Measurements from ENCODE around the gene SLC25A41. TPM values are rescaled to one million over a fixed set of nuclear protein-coding genes. Genes with fewer than 3 reads are reported as not detected.

SLC25A41 gene
- total and polyA plus RNA-seq, 2 of the 8 experiments (the other 6 are each of a cell fraction or from before 2014, with no cell fraction given) = 0.50 TPM; not detected in 1

DNA sequence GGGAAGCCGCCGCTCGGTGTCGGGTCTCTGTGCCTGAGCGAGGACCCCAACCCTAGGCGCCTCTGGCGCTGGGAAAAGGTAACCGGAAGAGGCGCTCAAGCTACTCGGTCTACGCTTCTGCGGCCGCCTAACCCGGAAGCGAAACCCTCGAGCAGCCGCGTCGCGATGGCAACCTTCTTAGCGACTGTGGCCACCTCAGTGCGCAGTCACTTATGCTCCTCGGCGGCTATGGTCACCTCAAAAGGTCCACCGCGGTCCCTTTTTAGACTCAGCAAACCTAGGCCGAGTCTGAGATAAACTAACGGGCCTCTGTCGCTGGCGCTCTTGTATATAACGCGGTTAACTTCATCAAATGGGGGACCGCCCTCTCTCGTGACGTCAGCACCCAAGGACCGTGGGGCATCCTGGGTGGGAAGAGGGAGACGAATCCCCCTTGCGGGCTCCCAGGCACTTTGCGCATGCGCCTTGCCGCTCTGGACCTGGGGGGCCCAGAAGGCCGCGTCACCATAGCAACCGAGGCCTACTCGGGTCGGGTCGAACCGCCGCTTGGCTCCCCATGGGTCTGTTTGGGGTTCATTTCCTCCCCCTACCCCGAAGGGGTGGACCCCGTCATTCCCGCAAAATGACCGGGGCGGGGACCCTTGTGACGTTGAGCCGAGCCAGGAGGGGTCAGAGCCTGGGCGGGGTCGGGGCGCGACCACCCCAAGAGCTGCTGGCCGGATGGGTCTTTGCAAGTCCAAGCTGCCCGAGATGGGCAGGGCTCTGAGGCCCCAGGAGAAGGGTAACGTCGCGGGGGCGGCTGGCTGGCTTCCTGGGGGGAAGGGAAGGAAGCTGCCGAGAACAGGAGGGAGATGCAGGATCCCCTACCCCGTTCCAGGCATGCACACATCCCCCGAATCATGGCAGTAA lies 40.2 kb downstream of the SLC25A41 start, which contains the start of gene GTF2F1 (continued):
- no peak for TF ChIP-seq BRCA1 (IDR thresholded peaks at IDR 0.05; ENCODE audit: low read depth, low read length)
- peak; percentile 95 for TF ChIP-seq GABPA (IDR thresholded peaks at IDR 0.05; ENCODE audit: borderline replicate concordance, insufficient read depth, low read length)
- no peak for TF ChIP-seq RNF2 (IDR thresholded peaks at IDR 0.05; ENCODE audit: borderline replicate concordance, low read depth, low read length, missing control alignments, poor library complexity, severe bottlenecking)
- peak in 1 of 2 experiments; percentile 58; a peak in 2 of 3 replicates for TF ChIP-seq POLR2A (IDR thresholded peaks at IDR 0.05; ENCODE audit: control extremely low read depth in 1 of 2, low read depth in 2 of 2, low read length in 2 of 2)
- TF ChIP-seq JUN (IDR thresholded peaks at IDR 0.05; ENCODE audit: low read depth, low read length) = no peak
- TF ChIP-seq, protein P1, sequence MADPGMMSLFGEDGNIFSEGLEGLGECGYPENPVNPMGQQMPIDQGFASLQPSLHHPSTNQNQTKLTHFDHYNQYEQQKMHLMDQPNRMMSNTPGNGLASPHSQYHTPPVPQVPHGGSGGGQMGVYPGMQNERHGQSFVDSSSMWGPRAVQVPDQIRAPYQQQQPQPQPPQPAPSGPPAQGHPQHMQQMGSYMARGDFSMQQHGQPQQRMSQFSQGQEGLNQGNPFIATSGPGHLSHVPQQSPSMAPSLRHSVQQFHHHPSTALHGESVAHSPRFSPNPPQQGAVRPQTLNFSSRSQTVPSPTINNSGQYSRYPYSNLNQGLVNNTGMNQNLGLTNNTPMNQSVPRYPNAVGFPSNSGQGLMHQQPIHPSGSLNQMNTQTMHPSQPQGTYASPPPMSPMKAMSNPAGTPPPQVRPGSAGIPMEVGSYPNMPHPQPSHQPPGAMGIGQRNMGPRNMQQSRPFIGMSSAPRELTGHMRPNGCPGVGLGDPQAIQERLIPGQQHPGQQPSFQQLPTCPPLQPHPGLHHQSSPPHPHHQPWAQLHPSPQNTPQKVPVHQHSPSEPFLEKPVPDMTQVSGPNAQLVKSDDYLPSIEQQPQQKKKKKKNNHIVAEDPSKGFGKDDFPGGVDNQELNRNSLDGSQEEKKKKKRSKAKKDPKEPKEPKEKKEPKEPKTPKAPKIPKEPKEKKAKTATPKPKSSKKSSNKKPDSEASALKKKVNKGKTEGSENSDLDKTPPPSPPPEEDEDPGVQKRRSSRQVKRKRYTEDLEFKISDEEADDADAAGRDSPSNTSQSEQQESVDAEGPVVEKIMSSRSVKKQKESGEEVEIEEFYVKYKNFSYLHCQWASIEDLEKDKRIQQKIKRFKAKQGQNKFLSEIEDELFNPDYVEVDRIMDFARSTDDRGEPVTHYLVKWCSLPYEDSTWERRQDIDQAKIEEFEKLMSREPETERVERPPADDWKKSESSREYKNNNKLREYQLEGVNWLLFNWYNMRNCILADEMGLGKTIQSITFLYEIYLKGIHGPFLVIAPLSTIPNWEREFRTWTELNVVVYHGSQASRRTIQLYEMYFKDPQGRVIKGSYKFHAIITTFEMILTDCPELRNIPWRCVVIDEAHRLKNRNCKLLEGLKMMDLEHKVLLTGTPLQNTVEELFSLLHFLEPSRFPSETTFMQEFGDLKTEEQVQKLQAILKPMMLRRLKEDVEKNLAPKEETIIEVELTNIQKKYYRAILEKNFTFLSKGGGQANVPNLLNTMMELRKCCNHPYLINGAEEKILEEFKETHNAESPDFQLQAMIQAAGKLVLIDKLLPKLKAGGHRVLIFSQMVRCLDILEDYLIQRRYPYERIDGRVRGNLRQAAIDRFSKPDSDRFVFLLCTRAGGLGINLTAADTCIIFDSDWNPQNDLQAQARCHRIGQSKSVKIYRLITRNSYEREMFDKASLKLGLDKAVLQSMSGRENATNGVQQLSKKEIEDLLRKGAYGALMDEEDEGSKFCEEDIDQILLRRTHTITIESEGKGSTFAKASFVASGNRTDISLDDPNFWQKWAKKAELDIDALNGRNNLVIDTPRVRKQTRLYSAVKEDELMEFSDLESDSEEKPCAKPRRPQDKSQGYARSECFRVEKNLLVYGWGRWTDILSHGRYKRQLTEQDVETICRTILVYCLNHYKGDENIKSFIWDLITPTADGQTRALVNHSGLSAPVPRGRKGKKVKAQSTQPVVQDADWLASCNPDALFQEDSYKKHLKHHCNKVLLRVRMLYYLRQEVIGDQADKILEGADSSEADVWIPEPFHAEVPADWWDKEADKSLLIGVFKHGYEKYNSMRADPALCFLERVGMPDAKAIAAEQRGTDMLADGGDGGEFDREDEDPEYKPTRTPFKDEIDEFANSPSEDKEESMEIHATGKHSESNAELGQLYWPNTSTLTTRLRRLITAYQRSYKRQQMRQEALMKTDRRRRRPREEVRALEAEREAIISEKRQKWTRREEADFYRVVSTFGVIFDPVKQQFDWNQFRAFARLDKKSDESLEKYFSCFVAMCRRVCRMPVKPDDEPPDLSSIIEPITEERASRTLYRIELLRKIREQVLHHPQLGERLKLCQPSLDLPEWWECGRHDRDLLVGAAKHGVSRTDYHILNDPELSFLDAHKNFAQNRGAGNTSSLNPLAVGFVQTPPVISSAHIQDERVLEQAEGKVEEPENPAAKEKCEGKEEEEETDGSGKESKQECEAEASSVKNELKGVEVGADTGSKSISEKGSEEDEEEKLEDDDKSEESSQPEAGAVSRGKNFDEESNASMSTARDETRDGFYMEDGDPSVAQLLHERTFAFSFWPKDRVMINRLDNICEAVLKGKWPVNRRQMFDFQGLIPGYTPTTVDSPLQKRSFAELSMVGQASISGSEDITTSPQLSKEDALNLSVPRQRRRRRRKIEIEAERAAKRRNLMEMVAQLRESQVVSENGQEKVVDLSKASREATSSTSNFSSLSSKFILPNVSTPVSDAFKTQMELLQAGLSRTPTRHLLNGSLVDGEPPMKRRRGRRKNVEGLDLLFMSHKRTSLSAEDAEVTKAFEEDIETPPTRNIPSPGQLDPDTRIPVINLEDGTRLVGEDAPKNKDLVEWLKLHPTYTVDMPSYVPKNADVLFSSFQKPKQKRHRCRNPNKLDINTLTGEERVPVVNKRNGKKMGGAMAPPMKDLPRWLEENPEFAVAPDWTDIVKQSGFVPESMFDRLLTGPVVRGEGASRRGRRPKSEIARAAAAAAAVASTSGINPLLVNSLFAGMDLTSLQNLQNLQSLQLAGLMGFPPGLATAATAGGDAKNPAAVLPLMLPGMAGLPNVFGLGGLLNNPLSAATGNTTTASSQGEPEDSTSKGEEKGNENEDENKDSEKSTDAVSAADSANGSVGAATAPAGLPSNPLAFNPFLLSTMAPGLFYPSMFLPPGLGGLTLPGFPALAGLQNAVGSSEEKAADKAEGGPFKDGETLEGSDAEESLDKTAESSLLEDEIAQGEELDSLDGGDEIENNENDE (IDR thresholded peaks at IDR 0.05; ENCODE audit: insufficient replicate concordance, low read length) = no peak
- no peak for TF ChIP-seq TAF7 (optimal IDR thresholded peaks at IDR 0.05; ENCODE audit: borderline replicate concordance, low read depth, low read length)
- peak; percentile 80 for TF ChIP-seq KDM4A (IDR thresholded peaks at IDR 0.05; ENCODE audit: low read depth, low read length, severe bottlenecking)
- TF ChIP-seq GTF2F1 (IDR thresholded peaks at IDR 0.05; ENCODE audit: borderline replicate concordance, low read depth, low read length) = no peak

All from H1 (cell line).